ENCODE results near the gene SPRR5.

DNA sequence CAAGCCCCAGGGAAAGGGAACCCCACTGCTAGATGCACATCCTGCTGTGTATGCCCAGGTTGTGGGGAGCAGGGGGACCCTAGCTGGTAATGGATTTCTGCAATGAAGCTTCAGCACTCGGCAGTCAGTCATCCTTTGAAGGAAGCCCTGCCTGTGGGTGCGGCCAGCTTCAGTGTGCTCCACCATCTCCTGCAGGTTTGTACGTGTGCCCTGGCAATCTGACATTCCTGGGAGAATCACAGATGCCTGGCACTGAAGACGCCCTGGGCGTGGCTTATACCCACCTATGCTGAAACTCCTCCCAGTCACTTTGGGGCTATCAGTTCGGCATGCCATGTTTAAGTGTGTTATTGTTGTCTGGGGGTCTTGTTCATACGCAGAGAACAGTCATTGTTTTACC, 6.8 kb downstream of the SPRR5 start:
- TF ChIP-seq POLR2A (IDR thresholded peaks at IDR 0.05) = no peak
- TF ChIP-seq, protein P1, sequence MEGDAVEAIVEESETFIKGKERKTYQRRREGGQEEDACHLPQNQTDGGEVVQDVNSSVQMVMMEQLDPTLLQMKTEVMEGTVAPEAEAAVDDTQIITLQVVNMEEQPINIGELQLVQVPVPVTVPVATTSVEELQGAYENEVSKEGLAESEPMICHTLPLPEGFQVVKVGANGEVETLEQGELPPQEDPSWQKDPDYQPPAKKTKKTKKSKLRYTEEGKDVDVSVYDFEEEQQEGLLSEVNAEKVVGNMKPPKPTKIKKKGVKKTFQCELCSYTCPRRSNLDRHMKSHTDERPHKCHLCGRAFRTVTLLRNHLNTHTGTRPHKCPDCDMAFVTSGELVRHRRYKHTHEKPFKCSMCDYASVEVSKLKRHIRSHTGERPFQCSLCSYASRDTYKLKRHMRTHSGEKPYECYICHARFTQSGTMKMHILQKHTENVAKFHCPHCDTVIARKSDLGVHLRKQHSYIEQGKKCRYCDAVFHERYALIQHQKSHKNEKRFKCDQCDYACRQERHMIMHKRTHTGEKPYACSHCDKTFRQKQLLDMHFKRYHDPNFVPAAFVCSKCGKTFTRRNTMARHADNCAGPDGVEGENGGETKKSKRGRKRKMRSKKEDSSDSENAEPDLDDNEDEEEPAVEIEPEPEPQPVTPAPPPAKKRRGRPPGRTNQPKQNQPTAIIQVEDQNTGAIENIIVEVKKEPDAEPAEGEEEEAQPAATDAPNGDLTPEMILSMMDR (IDR thresholded peaks at IDR 0.05) = no peak
